CD4-positive, alpha-beta T cell treated with Interleukin-15 for 1 hour (primary cell): ENCODE data around the gene PPM1M.
A peak's percentile ranks its signal among the peaks of the same experiment; 100 is the strongest.
"Not testable (repeated sequence)": the region's sequence is repeated elsewhere in the genome, so short reads cannot be mapped to it uniquely, and the experiment has no call there.

Experiments used
- DNase-seq: peaks from one replicate; pipeline ENCODE4 v3.0.0-alpha.2; 2020

Gene PPM1M

DNA sequence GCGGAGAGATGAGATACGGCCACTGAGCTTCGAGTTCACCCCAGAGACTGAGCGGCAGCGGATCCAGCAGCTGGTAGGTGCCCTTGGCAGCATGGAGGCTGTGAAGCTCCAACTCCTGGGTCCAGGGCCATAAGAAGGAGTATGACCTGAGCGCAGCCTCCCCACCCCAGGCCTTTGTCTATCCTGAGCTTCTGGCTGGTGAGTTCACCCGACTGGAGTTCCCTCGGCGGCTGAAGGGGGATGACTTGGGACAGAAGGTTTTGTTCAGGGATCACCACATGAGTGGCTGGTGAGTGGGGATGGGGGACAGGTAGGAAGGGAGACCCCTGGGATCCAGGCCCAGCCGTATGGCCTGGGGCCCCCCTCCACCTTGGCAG, 2.6 kb downstream of the PPM1M start:
- DNase-seq = no peak

DNA sequence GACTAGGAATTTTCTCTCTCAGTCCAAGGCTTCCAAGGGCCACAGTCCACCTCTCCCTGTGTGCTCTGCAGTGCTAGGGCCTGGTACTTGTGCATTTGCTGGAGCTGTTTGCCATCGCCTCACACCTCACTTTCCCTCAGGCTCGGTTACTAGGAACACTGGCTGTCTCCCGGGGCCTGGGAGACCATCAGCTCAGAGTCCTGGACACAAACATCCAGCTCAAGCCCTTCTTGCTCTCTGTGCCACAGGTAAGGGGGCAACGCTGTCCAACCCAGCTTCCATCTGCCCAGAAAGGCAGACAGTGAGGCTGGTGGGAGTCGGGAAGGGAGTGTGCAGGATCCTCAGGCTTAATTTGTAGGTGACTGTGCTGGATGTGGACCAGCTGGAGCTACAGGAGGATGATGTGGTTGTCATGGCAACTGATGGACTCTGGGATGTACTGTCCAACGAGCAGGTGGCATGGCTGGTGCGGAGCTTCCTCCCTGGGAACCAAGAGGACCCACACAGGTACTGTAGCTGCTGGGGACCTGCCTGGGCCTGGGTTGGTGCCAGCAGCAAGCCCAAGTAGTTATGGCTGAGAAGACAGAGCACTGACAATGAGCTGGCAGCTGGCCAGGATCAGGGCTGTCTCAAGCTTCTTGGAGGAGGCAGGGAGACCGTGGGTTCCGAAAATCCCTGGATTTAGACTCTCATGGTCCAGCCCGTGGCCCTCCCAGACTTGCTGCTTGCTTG, 3.4 kb downstream of the PPM1M start:
- DNase-seq = no peak

DNA sequence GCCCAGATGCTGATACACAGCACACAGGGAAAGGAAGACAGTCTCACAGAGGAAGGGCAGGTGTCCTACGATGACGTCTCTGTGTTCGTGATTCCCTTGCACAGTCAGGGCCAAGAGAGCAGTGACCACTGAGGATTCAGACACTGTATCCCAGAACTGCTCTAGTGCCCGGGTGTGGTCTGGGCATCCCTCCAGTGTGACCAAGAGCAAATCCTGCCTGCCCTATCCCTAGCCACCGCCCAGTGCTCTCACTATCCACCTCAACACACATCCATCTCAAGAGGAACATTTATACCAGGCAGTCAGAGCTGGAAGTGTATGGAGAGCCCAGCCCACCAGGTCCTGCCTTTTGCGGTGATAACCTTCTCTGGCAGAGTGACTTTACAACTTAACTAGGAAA, 4.1 kb downstream of the PPM1M start:
- no peak for DNase-seq

DNA sequence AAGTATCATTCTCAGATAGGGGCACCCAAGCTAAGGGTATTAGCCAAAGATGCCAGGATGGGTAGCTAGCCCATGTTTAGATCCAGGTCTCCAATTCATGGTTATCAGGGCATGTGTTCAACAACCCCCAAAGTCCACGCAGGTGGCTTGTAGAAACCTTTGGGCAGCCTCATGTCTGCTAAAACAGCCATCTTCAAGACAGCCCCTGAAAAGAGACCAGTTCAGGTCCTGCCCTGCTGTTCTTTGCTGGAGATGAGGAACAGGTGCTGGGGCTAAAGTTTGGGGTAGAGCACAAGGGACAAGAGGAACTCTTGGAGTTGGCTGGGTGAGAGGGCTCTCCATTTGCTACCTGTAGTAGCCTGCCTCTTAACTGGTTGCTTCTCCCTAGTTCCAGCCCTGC, 4.6 kb downstream of the PPM1M start:
- DNase-seq = no peak

DNA sequence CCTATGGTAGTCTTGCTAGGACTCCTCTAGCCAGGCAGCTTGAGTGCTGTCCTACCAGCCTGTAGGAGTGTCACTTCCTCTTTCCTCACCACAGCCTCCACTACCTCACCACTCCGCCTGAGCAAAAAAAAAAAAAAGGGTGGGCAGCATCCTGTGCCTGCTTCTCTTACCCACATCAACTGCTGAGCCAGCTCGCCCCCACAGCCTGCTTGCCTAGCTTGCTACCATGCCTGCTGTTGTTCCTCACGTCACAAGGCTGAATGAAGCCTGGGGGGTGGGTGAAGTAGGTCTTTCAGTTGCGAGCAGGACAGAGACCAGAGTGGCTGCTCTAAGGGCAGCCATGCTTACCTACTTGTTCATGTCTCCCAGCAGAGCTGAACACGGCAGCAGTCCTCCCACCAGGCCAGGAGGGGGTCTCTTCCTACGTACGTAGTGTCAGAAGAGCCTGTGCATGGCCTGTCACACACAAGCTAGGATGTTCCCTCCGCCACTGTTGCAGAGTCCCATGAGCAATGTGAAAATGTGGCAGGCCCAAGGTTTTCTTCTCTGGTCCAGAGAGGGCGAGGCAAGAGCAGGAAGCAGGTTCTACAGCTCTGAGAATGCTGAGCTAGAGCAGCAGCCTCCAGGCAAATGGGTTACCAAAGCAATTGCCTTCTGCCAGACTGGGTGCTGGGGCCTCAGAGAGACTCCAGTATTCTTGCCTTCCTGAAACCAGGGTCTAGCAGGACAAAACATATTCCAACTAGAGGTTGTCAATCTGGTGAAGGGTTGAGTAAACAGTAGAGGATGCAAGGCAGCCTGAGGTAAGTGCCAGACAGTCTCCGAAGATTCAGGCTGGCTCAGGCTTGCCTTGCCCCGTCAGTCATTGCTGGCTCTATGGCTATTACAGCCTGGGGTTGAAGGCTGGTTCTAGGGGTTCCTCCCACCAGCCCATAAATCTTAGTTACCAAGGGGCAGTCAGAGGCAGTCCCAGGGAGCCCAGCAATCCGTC, 8.1 kb downstream of the PPM1M start:
- DNase-seq = peak; percentile 91

DNA sequence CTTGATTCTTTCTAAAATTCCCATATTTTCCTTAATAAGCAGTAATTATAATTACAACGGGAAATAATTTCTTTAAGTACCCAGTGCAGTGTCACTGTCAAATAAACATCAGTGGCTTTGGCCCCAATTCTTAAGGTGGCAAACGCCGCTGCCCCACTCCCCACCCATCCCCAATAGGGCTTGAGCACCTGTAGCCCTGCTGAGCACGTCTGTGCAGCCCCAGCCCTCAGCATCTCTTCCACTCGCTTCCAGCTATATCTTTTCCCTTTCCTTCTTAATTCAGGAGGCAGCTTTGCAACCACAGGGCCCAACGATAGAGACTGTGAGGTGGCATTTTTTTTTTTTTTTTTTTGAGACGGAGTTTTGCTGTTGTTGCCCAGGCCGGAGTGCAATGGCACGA, 9.0 kb downstream of the PPM1M start:
- no peak for DNase-seq

DNA sequence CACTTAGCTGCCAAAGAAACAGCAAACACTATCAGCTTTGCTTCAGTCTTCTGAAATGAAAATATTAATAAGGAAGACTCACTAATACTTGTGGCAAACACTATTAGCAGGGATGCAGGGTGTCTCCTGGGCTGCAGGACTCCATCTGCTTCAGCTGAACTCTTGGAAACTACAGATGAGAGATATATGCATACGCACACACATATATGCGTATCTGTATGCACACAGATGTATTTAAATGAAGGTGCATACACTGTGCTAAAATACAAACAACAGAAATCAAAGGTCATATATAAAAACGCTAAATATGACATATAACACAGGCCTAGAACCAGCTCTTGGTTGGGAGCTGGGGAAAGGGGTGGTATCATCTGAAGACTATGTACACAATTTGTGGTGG, 10.6 kb downstream of the PPM1M start:
- no peak for DNase-seq

DNA sequence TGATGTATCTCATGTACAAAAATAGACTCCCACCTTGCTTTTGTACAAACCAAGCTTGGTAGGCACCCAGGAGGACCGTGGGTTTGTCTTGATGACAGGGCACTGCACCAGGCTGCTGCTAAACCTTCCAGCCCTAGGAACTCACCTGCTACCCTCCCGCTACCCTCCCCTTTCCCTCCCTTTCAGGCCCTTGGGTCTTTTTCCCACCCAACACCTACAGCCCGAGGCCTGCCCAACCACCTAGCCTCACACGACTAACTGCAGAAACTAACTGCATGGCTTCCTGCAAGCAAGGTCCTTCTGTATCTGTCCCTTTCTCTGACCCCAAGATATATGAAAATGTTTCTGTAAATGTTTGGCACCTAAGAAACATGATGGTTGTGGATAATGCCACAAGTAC, 11.1 kb downstream of the PPM1M start:
- no peak for DNase-seq

DNA sequence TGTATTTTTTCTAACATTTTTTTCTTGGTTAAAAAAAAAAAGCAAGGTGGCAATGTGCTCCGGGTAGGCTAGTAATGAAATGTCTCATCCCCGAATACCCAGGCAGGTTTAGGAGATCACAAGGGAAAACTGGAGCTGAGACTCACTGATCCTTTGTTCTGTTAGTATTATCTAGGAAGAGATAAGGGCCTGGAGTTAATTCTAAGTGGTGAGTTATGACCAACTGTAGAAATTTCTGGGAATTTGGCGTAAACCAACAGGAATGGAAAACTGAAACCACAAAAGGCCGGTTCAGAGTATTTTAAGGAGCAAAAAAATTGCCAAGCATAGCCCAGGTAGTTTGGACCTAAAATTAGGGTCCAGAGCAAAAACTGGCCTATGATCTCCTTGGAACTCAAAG, 12.4 kb downstream of the PPM1M start:
- no peak for DNase-seq

DNA sequence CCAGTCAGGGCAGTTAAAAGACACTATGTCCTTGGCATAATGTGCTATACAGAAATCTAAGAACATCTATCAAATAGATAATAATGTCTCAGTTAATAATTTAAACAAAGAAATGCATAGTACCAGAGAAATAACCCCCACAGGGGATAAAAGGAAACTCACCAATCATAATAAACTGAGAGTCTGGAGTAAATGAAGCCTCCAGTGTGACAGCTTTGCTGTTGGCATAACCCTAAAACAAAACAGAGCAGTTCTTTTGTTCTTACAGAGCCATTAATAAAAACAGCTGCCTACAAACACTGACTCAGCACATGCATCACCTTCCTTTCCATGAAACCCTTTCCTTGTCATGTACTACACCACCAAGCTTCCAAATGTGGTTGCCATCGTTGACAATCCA, 13.5 kb downstream of the PPM1M start:
- no peak for DNase-seq

DNA sequence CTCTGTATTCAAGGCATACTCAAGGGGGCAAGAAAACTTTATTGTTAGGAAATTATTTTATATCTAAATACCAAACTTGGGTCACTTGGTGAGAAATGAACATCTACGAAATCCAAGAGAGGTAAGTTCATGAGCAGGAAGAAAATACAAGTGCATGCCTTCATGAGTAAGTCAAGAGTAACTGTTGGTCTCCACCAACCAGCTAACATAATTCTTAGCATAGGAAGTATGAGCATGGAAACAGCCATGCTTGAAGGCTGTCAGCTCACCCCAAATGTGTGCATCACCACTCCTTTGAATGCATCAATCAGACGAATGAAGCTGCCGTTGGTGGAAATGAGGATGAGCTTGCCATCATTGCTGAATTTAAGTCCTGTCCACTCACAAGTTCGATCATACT, 13.9 kb downstream of the PPM1M start:
- DNase-seq = no peak

DNA sequence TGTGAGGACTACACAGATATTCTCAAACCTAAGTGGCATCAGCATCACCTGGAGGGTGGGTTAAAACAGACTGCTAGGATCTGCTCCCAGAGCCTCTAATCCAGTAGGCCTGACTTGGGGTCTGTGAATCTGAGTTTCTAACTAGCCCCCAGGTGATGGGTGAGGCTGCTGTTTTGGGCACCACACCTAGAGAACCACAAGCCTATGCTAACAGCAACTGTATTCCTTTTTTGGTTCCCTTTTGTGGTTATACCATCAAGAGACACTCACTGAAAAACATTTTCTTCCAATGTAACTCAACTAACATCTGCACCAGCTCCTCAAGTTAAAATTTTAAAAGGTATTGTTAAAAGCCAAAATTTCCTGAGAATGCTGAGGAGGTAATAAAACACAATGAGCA, 16.9 kb downstream of the PPM1M start:
- DNase-seq = no peak

DNA sequence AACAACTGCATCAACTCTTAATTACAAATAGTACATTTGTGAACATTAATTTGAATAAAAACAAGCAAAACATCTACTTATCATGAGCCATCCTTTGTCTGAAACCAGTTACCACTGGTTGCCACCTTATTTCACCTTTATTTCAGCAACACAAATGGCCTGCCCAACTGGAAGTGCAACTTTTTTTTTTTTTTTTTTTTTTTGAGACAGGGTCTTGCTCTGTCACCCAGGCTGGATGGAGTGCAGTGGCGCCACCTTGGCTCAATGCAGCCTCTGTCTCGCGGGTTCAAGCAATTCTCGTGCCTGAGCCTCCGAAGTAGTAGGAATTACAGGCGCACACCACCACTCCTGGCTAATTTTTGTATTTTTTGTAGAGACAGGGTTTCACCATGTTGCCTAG, 19.8 kb downstream of the PPM1M start:
- DNase-seq = no peak

DNA sequence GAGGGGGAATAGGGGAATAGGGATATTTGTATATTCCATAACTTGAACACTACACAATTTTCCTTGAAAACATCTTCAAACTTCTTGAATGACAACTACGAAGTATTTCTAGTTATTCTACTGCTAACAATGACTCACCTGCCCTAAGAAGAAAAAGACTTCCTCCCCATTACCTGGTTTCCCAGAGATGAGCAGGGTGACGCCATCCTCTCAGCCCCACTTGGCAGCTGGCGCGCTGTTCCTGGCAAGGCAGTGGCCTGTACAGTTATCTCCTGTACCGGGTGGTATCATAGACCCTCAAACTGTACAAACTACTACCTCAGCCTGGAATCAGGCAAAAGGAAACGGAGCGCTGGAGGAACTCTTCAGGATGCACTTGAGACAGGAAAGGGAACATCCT, 22.5 kb downstream of the PPM1M start:
- DNase-seq = peak; percentile 60

DNA sequence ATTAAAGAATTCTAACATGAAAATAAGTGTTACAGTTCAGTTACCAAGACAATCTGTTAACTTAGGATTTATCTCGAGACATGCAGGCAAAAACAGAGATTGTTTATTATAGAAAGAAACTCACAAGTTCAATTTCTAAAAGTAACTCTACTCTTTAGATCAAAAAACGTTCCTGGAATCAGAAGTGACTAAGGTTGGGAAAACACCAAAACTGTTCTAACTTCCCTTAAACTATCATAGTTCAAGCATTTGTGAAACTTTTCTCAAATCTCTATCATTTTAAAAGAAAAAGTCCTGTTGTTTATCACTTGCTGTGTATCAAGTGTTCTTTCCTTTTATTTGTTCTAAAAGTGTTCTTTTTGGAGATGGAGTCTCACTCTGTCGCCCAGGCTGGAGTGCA, 24.2 kb downstream of the PPM1M start:
- DNase-seq = no peak

DNA sequence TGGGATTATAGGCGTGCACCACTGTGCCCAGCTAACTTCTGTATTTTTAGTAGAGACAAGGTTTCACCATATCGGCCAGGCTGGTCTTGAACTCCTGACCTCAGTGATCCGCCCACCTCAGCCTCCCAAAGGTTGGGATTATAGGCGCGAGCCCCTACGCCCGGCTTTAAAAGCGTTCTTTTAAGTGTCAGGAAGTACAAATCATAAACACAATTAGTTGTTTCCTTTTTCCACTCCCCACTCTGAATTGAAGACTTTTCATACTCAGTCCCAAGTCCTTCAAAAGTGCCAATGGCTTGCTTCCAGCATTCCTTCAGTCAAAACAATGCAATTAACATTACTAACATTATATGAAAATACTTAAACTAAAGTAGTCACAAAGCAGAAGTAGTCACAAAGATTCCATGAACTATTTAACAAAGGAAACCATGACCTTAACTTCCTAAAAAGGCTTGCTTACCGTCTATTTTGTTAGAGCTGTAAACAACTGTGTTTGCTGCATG, 24.7 kb downstream of the PPM1M start:
- no peak for DNase-seq

DNA sequence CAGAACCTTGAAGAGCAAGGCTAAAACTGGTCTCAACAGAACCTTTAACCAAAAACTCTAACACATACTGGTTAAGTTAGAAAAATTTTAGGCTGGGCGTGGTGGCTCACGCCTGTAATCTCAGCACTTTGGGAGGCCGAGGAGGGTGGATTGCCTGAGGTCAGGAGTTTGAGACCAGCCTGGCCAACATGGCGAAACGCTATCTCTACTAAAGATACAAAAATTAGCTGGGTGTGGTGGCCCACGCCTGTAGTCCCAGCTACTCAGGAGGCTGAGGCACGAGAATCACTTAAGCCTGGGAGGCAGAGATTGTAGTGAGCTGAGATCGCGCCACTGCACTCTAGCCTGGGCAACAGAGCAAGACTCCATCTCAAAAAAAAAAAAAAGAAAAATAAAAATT, 26.6 kb downstream of the PPM1M start:
- not testable (repeated sequence) for DNase-seq

DNA sequence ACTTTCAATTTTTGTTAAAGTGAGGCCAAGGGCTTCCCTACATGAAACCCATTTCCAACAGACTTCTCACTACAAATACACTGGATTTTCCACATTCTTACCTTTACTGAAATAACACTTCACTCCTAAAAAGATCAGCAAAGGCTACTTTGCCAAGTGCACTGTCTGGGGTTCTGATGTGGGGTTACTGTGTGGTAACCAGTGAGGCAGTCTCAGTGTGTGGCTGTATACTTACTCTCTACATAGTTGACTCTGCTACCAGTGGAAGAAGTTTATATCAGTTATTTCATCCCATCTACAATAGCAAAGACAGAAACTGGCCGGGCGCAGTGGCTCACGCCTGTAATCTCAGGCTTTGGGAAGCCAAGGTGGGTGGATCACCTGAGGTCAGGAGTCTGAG, 27.3 kb downstream of the PPM1M start:
- DNase-seq = no peak

DNA sequence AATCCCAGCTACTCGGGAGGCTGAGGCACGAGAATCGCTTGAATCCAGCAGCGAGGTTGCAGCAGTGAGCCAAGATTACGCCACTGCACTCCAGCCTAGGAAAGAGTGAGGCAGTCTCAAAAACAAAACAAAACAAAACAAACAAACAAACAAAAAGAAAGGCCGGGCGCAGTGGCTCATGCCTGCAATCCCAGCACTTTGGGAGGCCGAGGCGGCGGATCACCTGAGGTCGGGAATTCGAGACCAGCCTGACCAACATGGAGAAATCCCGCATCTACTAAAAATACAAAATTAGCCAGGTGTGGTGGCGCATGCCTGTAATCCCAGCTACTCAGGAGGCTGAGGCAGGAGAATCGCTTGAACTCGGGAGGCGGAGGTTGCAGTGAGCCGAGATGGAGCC, 29.2 kb downstream of the PPM1M start:
- DNase-seq = not testable (repeated sequence)

DNA sequence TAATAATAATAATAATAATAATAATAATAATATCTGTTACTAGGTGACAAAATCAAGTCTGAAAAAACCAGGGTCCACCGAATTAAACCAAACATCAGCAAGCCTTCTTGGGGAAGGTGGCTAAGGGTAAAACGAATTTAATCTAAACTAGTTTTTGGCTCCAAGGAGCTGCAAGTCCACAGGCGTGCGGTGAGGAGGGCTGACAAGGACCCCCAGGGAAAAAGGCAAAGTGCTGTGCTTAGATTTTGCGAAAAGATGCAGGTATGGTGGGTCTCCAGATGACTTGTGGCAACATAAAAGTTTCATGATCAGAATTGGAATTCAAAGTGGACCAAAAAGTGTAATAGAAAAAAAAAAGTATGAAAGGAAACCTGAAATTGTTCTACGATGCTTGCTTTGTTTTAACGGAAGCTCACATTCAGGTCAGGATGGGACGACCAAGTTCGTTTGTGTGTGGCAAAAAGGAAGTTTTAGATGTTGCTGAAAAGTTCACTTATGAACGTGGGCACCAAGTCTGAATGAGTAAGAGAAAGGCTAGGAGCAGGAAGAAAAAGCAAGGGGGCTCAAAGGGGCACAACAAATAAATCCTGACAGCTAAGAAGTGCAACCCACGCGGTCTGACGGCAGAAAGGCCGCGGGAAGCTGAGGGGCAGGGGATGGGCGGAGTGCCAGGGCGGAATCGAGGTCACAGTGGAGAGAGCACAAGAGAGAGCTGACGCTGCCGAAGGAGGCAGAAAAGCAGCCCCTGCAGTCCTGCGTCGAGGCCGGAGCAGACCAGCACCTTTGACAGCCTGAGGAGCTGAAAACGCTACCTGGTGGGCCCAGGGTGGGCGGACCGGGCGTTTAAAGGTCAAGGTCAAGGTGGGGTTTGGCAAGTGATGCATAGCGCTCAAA, 31.8 kb downstream of the PPM1M start:
- peak; percentile 74 for DNase-seq

DNA sequence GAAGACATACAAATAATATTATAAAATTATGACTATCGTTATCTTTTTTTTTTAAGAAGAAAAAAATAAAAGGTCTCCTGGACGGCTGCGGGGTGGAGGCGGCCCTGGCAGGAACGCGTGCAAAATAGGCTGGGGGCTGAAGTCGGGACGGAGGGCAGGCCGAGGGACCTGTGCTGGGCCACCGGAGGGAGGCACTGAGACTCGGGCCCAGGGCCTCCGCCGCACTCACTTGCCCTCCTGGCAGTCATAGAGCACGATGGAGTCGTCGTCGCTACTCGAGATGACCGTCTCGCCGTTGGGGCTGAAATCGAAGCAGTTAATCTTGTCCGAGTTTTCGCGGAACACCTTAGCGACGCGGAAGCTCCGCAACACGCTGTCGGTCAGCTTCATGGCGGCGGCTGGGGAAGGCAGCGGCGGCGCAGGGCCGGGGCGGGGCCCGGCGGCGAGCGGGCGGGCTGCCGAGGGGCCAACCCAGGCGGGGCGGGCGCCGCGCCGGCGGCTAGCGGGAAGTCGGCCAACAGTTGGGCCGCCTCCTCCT, 32.5 kb downstream of the PPM1M start:
- peak; percentile 67 for DNase-seq

DNA sequence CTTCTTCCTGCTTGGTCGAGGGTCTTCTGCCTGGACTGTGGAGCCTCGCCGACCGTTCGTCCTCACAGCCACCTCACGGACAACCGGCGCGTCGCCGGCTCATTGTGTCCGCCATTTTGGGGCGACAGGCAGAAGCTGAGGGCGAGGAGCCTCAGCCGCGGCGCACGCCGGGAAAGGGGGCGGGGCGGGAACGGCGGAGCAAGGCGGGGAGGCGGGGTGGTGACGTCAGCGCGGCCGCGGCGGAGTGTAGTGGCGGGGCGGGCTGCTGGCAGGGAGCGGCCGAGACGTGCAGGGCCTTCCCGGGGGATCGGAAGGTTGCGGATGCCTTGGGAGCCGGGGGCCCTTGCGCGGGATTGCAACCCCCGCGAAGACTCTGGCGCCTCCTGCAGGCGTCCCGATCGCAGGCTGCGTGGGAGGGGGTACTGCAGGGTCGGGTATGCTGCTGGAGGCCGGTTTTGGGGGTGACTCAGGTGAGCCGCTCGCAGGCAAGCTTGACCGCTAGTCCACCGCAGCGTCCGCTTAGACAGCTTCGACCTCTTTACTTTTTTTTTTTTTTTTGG, 33.0 kb downstream of the PPM1M start, which contains the start of gene WDR82:
WDR82 (minus strand) TSS at position 140 of the 560 bp plus-strand sequence. CDS start 288 bp downstream, outside the sequence.
- peak; percentile 95 for DNase-seq
